Astrocyte (in vitro differentiated cells and primary cell): ENCODE measurements around the gene SCNN1A. TPM values are rescaled to one million over a fixed set of nuclear protein-coding genes. Genes with fewer than 3 reads are reported as not detected.

Source experiments
- DNase-seq: peaks from one replicate; pipeline ENCODE4 v3.0.0-alpha.2; 2010; ENCODE audit warnings: low read depth
- FAIRE-seq: peaks from 2 replicates; lab custom pipeline; 2011; peaks lifted over from hg19 to GRCh38; lab: Jason Lieb, UNC
- H2AFZ ChIP-seq: 2 replicates; pipeline ENCODE4 v1.6.0; 2012; ENCODE audit warnings: low read depth, low read length, inconsistent platforms
- H3K27ac ChIP-seq: 2 replicates; pipeline ENCODE4 v1.5.1; 2011; ENCODE audit warnings: low read depth, low read length, inconsistent platforms
- H3K27me3 ChIP-seq: 2 replicates; pipeline ENCODE4 v1.6.0; 2011; ENCODE audit warnings: low read length, inconsistent platforms; ENCODE audit not compliant: insufficient read depth
- H3K36me3 ChIP-seq: 2 replicates; pipeline ENCODE4 v1.5.1; 2011; ENCODE audit warnings: low read length, inconsistent platforms; ENCODE audit not compliant: insufficient read depth
- H3K4me1 ChIP-seq: 2 replicates; pipeline ENCODE4 v1.5.1; 2011; ENCODE audit warnings: low read length, inconsistent platforms; ENCODE audit not compliant: insufficient read depth
- H3K4me2 ChIP-seq: 2 replicates; pipeline ENCODE4 v1.6.0; 2012; ENCODE audit warnings: low read length, inconsistent platforms
- H3K4me3 ChIP-seq: 2 replicates; pipeline ENCODE4 v1.5.1; 2011; ENCODE audit warnings: low read depth, mild to moderate bottlenecking, low read length, inconsistent platforms; ENCODE audit not compliant: insufficient read depth
- H3K79me2 ChIP-seq: 2 replicates; pipeline ENCODE4 v1.6.0; 2012; ENCODE audit warnings: mild to moderate bottlenecking, low read length, inconsistent platforms; ENCODE audit not compliant: insufficient read depth
- H3K9ac ChIP-seq: 2 replicates; pipeline ENCODE4 v1.6.0; 2012; ENCODE audit warnings: mild to moderate bottlenecking, low read length, inconsistent platforms
- H3K9me3 ChIP-seq: 2 replicates; pipeline ENCODE4 v1.5.1; 2012; ENCODE audit warnings: low read depth, mild to moderate bottlenecking, low read length, inconsistent platforms; ENCODE audit not compliant: insufficient read depth
- H4K20me1 ChIP-seq: 2 replicates; pipeline ENCODE4 v1.6.0; 2012; ENCODE audit warnings: low read length, inconsistent platforms; ENCODE audit not compliant: insufficient read depth
- H3K27ac Mint-ChIP-seq: one replicate; pipeline ENCODE4 v1.8.0; 2021; ENCODE audit warnings: mild to moderate bottlenecking, mixed read lengths; ENCODE audit not compliant: unreplicated experiment
- H3K27me3 Mint-ChIP-seq: one replicate; pipeline ENCODE4 v1.8.0; 2021; ENCODE audit warnings: low read depth, mixed read lengths; ENCODE audit not compliant: unreplicated experiment
- H3K36me3 Mint-ChIP-seq: one replicate; pipeline ENCODE4 v1.8.0; 2021; ENCODE audit warnings: low read depth, mixed read lengths; ENCODE audit not compliant: unreplicated experiment
- H3K4me1 Mint-ChIP-seq: one replicate; pipeline ENCODE4 v1.8.0; 2021; ENCODE audit warnings: low read depth, mixed read lengths; ENCODE audit not compliant: unreplicated experiment
- H3K4me3 Mint-ChIP-seq: one replicate; pipeline ENCODE4 v1.8.0; 2021; ENCODE audit warnings: mild to moderate bottlenecking, moderate library complexity, mixed read lengths; ENCODE audit not compliant: unreplicated experiment
- H3K9me3 Mint-ChIP-seq: one replicate; pipeline ENCODE4 v1.8.0; 2021; ENCODE audit warnings: mild to moderate bottlenecking, mixed read lengths; ENCODE audit not compliant: unreplicated experiment
- CTCF ChIP-seq: IDR thresholded peaks from 2 replicates; pipeline ENCODE4 v1.5.1; 2011; ENCODE audit warnings: low read depth, mild to moderate bottlenecking, inconsistent platforms, low read length, moderate library complexity; ENCODE audit not compliant: insufficient read depth
- EZH2 ChIP-seq: IDR thresholded peaks from 2 replicates; pipeline ENCODE4 v1.6.1; 2012; ENCODE audit warnings: mild to moderate bottlenecking, low read length, inconsistent platforms; ENCODE audit not compliant: insufficient read depth
- total RNA-seq: library from RNA; stranded (reverse); gene quantifications from 2 replicates; pipeline ENCODE4 v1.2.1, GENCODE V29; 2021

Gene SCNN1A
- total RNA-seq, 1 donor from 2014 or later: 1.3 TPM

DNA sequence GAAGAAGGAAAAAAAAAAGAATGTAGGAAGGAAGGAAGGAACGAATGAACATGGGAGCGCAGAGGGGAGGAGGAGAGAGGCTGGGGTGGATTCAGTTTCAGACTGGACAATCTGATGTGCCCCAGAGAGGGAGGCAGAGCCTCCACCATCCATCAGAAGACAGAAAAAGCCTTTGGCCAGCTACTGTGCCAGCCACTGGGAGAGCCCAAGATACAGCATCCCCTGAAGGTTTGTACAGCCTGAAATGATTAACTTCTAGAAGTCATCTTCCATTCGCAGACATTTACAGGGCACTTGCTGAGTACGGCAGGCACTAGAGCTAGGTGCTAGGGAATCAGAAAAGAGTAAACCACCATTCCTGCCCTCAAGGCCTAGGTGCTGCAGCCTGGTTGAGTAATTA lies 55.9 kb downstream of the SCNN1A start:
- Mint-ChIP-seq H3K36me3 (peaks cover 6% of the 10 kb centered on the region), H3K4me3 (no peak overlapping the region), H3K9me3 (peaks cover 2% of the 10 kb centered on the region), H3K27ac (peak overlapping the region; percentile 20), H3K27me3 (peaks cover 21% of the 10 kb centered on the region), H3K4me1 (peaks cover 24% of the 10 kb centered on the region)
- Histone ChIP-seq H3K27ac (no peak overlapping the region), H3K79me2 (no peaks in the 10 kb centered on the region), H3K27me3 (no peaks in the 10 kb centered on the region), H2AFZ (no peak overlapping the region), H4K20me1 (no peaks in the 10 kb centered on the region), H3K36me3 (no peaks in the 10 kb centered on the region), H3K4me3 (no peak overlapping the region), H3K9ac (no peak overlapping the region), H3K9me3 (no peaks in the 10 kb centered on the region), H3K4me2 (no peak overlapping the region), H3K4me1 (peaks cover 17% of the 10 kb centered on the region)
- FAIRE-seq (no peak), DNase-seq (no peak)
- no peak for TF ChIP-seq CTCF
- TF ChIP-seq EZH2: no peak

GRCh38 chr12:6318440-6318879 lies 56.9 kb downstream of the SCNN1A start:
- Mint-ChIP-seq H3K4me1 (peaks cover 19% of the 10 kb centered on the region), H3K4me3 (no peak overlapping the region), H3K36me3 (peaks cover 6% of the 10 kb centered on the region), H3K27ac (no peak overlapping the region), H3K9me3 (peaks cover 2% of the 10 kb centered on the region), H3K27me3 (peaks cover 21% of the 10 kb centered on the region)
- Histone ChIP-seq H3K27me3 (no peaks in the 10 kb centered on the region), H3K79me2 (no peaks in the 10 kb centered on the region), H2AFZ (no peak overlapping the region), H3K27ac (no peak overlapping the region), H3K9me3 (no peaks in the 10 kb centered on the region), H3K36me3 (no peaks in the 10 kb centered on the region), H4K20me1 (no peaks in the 10 kb centered on the region), H3K4me3 (no peak overlapping the region), H3K9ac (no peak overlapping the region), H3K4me1 (peaks cover 8% of the 10 kb centered on the region), H3K4me2 (no peak overlapping the region)
- no peak for DNase-seq
- no peak for TF ChIP-seq EZH2
- TF ChIP-seq CTCF: no peak
- FAIRE-seq: no peak

GRCh38 chr12:6317693-6318439 lies 57.5 kb downstream of the SCNN1A start:
- FAIRE-seq: no peak
- DNase-seq: no peak
- Histone ChIP-seq H3K4me1 (peaks cover 2% of the 10 kb centered on the region), H3K4me2 (no peak overlapping the region), H2AFZ (no peak overlapping the region), H4K20me1 (no peaks in the 10 kb centered on the region), H3K27ac (no peak overlapping the region), H3K9me3 (no peaks in the 10 kb centered on the region), H3K4me3 (no peak overlapping the region), H3K27me3 (no peaks in the 10 kb centered on the region), H3K79me2 (no peaks in the 10 kb centered on the region), H3K9ac (no peak overlapping the region), H3K36me3 (no peaks in the 10 kb centered on the region)
- H3K4me1 Mint-ChIP-seq: peaks cover 17% of the 10 kb centered on the region
- H3K4me3 Mint-ChIP-seq: no peak overlapping the region
- no peak overlapping the region for H3K27ac Mint-ChIP-seq
- peaks cover 4% of the 10 kb centered on the region for H3K36me3 Mint-ChIP-seq
- H3K27me3 Mint-ChIP-seq: peaks cover 23% of the 10 kb centered on the region
- no peak for TF ChIP-seq EZH2
- TF ChIP-seq CTCF: no peak
- H3K9me3 Mint-ChIP-seq: peaks cover 2% of the 10 kb centered on the region
